HG03196 (cell line): Measurements from ENCODE around the gene CEP192.
"Not testable (repeated sequence)": the region's sequence is repeated elsewhere in the genome, so short reads cannot be mapped to it uniquely, and the experiment has no call there.

Source experiments
- ATAC-seq: cut with Tn5 transposase; IDR thresholded peaks from one replicate; pipeline ENCODE4 v1.9.1; 2021; ENCODE audit not compliant: unreplicated experiment

CEP192 gene

DNA sequence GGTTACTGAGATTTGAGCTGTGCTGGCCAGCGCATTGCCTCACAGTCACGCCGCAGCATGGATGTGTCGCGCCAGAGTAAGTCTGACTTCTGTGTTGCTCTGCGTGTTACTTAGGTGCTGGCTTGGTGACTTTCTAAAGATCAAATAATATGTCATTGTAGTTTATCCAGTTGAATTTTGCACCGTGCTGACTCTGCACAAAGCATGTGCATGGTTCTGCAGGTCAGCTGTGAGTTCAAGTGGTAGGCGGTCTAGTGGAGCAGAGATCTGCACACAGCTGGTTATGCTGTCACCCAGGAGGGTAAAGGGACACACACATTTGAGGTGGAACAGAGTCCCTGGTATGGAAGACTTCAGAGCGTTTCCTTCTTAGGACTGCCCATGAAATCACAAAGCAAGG, 105.1 kb downstream of the CEP192 start:
- ATAC-seq, result no peak

DNA sequence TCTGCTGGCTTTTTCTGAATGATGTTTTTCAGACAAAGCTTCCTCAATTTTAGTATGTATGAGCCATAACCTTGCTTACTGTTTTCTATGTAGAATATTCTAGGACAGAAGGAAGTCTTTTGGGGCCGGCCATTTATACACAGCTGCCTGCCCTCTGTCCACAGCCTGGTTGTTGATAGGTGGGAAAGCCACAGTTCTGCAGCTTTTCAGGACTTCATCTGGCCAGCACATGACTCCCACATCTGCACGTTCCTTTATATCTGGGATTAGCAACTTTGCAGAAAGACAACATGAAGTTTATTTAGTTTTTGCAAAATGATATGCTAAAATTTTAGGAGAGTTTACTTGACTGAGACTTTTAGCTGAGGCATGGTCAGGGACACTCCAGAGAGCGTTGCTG, 105.6 kb downstream of the CEP192 start:
- ATAC-seq, result no peak

DNA sequence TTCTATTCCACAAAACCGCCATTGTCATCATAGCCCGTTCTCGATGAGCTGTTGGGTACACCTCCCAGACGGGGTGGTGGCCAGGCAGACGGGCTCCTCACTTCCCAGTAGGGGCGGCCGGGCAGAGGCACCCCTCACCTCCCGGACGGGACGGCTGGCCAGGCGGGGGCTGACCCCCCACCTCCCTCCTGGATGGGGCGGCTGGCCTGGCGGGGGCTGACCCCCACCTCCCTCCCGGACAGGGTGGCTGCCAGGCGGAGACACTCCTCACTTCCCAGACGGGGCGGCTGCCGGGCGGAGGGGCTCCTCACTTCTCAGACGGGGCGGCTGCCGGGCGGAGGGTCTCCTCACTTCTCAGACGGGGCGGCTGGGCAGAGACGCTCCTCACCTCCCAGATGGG, 106.9 kb downstream of the CEP192 start:
- ATAC-seq, result not testable (repeated sequence)

DNA sequence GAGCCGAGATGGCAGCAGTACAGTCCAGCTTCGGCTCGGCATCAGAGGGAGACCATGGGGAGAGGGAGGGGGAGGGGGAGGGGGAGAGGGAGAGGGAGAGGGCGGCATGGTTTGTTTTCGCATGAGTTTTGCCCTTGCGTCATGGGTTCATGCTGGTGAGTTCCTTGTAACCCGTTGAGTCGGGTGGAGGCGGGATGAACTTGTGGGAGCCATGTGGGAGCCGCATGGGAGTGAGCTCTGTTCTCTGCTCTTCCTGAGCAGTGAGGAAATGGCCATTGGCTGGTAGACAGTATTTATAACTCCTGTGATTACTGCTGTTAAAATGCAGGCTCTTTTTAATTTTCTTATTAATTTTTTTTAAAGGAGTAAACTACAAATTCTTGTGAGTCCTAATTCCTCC, 108.0 kb downstream of the CEP192 start:
- ATAC-seq, result no peak

DNA sequence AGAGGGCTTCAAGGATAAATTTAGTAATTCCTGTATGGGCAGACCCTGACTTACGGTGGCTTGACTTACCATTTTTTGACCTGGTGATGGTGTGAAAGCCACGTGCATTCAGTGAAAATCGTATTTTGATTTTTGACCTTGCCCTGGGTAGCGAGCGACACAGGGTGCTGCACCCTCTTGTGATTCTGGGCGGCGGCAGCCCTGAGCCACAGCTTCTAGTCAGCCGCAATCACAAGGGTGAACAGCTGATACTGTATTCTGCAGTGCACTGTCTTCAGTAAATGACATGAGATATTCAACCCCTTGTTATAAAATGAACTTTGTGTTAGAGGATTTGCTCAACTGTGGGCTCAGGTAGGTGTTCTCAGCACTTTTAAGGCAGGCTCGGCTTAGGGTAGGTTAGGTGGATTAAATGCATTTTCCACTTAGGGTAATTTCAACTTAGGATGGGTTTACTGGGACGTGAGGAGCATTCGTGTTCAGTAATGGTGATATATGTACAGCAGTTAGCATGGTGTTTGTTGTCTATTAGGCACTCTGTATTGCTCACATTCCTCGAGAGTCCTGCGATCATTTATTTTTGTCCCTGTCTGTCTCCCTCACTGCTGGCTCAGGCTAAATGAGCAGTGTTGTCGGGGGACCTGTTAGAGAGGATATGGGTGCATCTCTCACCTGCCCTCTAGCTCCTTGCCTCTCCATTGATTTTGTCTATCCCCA, 109.9 kb downstream of the CEP192 start:
- ATAC-seq, result no peak

DNA sequence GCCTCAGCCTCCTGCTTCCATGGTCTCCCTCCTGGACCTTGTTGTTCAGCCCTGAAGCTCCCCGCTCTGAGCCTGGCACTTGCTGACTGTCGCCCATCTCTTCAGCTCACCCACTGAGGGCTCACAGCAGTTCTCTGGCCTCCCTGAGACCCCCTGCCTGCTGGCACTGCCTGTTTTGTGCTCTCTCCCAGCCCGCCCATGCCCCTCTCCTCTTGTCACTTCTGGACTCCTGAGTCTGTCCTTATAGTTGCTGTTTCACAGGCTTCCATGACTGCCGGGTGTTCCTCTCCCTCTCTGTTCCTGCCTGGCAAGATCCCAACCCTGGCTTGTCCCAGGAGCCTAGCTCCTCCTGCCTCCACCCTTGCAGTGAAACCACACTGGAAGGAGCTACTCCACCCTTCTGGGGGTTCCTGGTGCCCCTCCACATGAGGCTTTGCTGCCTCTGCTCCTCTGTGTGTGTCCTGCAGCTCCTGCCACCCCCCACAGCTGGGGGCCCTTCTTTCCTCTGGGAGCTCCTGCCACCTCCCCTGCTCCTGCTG, 110.6 kb downstream of the CEP192 start:
- no peak for ATAC-seq

DNA sequence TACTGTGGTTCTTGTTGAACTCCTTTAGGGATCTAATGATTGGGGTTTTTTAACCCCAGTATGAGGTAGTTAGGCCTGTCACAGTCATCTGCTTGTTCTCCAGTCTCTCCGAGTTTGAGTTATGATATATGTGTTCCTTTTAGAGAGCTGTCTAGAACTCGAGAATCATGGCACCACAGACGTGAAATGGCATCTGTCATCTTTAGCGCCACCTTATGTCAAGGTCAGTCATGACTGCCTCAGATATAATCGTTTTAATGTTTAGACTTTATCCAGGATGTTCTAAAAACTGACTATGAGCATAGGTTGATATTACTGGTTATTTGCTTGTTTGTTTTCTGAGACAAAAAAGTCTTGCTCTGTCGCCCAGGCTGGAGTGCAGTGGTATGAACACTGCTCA, 112.2 kb downstream of the CEP192 start:
- ATAC-seq, result no peak

DNA sequence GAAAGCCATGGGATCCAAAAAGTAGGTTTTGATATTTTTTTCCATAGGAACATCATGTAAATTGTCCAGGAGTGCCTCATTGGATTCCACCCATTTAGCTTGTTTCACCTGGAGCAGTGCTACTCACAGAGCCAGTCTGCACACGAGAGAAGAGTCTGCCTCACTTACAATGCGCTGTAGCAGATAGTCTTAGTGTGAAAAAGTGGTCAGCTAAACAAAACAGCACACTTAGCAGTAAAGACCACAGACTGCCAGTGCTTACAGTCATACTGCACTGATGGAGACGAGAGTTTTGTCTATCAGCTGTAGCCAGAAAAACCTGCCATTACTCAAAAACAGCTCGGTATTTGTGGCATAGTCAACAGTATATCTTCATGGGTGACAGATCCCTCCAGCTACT, 113.9 kb downstream of the CEP192 start:
- no peak for ATAC-seq

DNA sequence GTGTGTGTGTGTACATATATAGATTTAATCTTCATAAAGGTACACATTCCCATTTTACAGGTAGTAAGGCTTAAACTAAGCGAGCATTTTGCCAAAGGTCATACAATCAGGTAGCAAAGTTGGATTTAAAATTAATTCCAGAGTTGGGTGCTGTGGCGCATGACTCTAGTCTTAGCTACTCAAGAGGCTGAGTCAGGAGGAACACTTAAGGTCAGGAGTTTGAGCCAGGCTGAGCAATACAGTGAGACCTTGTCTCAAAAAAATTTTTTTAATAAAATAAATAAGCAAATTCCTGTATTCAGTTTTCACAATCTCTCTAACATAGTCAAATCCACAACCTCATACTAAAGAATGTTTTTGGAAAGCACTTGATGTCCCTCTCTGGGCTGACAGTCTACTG, 115.9 kb downstream of the CEP192 start:
- ATAC-seq, result no peak

DNA sequence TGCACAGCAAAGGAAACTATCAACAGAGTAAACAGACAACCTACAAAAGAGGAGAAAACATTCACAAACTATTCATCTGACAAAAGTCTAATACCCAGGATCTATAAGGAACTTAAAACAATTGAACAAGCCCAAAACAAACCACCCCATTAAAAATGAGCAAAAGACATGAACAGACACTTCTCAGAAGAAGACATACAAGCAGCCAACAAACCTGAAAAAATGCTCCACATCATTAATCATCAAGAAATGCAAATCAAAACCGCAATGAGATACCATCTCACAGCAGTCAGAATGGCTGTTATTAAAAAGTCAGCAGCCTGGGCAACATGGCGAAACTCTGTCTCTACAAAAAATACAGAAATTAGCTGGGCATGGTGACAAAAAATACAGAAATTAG, 117.2 kb downstream of the CEP192 start:
- ATAC-seq, result no peak

DNA sequence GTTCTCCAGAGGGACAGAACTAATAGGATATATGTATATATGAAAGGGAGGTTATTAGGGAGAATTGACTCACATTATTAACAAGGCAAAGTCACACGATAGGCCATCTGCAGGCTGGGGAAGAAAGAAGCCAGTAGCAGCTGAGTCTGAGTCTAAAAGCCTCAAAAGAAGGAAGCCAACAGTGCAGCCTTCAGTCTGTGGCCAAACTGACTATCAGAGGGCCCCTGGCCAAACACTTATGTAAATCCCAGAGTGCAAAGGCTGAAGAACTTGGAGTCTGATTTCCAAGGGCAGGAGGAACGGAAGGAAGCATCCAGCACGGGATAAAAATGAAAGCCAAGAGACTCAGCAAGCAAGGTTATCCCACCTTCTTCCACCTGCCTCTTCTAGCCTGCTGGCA, 119.4 kb downstream of the CEP192 start:
- no peak for ATAC-seq

DNA sequence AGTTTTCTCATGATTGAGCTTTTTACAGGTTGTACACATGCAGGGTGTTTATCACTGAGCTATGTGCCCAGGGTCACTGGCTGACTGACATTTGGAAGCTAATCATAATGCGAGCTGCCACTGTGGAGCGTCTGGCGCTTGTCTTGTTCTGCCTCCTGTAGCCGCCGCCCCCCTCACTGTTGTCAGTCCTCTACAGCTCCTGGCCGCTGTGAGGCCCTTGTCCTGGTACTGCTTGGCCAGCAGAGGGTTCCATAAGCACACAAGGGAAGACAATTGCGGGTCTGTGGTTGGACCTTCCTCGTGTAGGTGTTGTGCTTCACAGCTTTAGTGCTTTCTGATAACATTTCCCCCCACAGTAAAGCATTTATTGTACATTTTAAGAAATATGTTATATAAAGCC, 121.8 kb downstream of the CEP192 start:
- ATAC-seq, result no peak

DNA sequence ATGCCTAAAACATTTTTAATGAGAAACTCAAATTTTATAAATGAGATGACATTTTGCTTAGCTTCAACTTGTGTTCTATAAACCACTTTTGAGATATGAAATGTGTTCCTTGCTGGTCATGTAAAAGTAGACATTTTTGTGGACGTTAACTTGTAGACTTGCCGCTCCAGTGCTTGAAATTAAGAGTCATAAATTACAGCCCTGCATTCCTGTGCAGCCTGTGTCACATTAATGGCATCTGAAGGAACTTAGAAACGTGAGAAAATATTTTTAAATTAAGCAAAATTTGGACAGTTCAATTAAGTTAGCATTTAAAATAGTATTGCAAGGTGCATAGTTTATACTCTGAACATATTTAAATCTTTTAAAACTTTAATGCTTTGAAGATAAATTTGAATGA, 129.1 kb downstream of the CEP192 start:
- ATAC-seq, result no peak

DNA sequence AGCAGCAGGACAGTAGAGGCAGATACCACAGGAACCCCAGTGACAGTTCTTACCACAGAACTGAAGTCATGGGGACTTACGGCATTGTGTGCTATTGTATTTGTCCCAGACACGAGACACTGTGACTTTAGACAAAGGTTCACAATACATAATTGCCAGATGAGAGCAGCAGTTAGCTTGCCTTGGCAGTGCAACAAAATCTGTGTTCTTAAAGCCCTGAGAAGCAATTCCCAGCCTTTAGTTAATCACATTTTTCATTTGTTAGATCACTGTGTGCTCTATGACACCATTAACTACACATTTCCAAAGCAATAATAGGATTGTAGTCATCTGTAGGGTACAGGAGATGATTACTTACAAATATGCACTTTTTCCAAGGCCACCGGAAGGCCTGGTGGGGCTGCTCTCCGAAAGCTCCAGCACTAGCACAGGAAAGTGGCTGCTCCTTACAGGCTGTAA, 129.8 kb downstream of the CEP192 start:
- ATAC-seq, result no peak

DNA sequence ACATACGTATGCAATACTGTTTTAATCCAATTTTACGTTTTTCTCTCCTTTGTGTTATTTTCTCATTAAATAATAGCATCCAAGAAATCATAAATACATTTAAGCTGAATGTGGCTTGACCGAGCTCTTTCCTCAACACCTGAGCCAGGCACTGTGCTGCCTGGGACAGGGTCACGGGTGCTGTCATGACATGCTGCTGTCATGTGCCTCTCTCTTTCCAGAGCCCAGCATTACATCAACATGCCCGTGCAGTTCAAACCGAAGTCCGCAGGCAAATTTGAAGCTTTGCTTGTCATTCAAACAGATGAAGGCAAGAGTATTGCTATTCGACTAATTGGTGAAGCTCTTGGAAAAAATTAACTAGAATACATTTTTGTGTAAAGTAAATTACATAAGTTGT, 133.2 kb downstream of the CEP192 start:
- ATAC-seq, result no peak

DNA sequence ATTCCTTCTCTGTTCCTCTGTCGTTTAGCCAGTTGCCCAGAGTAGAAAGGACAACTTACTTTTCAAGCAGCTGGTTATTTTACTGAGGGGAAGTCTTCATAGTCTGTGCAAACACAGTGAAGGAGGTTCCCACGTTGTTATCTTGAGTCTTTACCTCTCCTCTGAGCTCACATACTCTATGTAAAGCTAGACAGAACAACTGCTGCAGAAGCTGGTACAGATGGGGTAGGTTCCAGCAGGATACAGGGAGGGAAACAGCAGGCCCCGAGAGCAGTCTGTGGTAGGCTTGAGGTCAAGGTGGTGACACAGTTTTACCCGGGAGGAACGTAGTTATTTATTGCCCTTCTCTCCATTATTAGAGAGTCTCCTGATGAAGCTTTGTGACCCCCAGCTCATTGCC, 134.0 kb downstream of the CEP192 start:
- ATAC-seq, result no peak

DNA sequence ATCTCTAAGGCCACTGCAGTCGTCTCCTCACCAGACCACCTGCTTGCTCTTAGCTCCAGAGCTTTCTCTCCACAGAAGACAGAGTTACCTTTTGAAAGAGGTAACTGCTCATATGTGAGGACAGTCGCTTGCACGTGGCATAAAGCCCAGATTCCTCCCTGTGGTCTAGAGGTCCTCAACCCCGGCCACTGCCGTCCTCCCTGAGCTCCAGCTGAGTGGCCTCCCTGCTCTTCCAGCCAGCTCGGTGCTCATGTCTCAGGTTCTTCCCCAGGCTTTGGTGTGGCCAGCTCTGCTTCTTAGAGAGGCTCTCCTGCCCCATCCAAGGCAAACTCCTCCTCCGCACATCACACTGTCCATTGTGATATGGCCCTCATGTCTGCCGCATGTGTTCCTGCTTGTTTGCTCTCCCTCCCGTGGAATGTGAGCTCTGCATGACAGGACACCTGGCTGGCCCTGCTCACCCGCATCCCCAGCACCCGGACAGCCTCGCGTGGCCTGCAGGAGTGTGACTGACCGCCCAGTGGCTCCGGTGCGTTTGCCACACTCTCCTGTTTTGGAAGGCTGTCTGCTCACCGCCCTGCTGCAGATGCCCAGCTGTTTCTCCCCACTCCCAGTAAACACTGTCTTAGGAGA, 135.9 kb downstream of the CEP192 start:
- no peak for ATAC-seq

DNA sequence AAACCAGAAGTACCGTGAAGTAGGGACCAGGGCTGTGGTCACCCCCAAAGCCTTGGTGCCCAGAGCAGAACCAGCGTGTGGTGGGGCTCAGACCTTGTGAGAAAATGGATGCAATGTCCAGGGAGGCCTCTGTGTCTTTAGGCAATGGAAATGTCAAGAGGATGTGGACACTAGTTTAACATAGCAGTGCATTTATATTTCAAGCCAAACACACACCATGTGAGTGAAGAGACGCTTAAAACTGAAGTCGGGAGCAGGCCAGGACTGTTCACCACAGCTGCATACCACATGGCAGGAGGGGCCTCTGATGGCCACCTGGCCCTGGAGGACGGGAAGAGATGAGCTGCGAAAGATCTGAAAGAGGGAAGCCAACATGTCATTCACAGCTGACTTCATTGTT, 140.1 kb downstream of the CEP192 start:
- no peak for ATAC-seq

DNA sequence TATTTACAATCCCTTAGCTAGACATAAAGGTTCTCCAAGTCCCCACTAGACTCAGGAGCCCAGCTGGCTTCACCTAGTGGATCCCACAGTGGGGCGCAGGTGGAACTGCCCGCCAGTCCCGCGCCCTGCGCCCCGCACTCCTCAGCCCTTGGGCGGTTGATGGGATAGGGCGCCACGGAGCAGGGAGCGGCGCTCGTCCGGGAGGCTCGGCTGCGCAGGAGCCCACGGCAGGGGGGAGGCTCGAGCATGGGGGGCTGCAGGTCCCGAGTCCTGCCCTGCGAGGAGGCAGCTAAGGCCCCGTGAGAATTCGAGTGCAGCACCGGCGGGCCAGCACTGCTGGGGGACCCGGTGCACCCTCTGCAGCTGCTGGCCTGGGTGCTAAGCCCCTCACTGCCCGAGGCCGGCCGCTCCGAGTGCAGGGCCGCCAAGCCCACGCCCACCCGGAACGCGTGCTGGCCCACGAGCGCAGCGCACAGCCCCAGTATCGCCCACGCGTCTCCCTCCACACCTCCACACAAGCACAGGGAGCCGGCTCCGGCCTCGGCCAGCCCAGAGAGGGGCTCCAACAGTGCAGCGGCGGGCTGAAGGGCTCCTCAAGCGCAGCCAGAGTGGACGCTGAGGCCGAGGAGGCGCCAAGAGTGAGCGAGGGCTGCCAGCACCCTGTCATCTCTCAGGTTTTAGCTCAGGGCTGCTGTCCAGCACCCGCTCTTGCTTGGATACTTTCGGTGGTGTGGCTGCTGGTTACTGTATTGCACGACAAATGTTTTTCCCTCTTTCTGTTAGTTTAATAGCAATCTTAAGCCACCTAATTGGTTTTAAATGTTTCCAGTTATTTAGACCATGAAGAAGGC, 143.6 kb downstream of the CEP192 start:
- no peak for ATAC-seq

DNA sequence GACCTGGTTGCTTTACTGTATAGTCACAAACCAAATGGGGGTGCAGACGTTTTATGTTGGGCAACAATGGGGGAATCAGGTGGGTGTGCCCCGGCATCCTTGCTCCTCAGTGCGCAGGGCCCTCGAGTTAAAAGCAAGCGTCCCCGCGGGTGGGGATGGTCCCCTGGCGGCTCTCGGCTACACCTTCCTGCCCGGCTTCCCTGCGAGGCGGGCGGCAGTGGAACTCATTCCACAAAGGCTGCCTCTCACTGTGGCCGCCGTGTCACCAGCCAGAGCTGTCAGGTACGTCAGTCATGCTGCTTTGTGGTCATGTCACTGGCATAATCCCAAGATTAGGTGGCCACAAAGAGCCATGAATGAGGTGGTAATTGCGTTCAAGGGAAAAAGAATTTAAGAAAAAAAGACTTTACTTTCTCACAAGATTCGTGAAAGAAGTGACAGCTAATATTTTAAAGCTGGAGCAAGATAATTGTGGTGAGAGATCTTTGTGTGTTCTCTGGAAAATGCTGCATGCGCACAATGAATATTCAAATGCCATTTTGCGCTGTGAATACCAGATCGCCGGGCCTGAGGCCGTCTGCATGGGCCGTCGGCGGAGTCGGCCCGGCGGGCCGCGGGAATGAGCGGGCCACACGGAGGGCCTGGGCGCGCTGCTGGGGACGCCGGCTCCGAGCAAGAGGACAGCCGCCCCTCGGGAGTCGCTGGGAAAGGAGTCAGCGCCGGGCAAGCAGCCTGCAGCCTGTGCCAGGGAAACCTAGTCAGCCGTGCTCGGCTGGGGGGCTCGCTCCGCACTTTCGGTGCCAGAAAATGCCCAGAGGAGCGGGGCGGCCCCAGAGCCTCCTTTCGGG, 145.1 kb downstream of the CEP192 start:
- ATAC-seq, result peak; percentile 8
